22Rv1 (cell line): ENCODE data around the gene TPCN2.

ENCODE experiments used
- ZFX ChIP-seq: fragments of 450-650 bp; IDR thresholded peaks from 2 replicates; pipeline ENCODE4 v1.6.1; 2017; ENCODE audit warnings: antibody characterized with exemption, borderline replicate concordance
- TF ChIP-seq, protein P1 (sequence below): fragments of 450-650 bp; IDR thresholded peaks from 2 replicates; pipeline ENCODE4 v1.5.1; 2017; ENCODE audit warnings: mild to moderate bottlenecking

GRCh38 chr11:69110451-69110850, 61.7 kb downstream of the TPCN2 start:
- no peak for TF ChIP-seq ZFX
- TF ChIP-seq, protein P1, sequence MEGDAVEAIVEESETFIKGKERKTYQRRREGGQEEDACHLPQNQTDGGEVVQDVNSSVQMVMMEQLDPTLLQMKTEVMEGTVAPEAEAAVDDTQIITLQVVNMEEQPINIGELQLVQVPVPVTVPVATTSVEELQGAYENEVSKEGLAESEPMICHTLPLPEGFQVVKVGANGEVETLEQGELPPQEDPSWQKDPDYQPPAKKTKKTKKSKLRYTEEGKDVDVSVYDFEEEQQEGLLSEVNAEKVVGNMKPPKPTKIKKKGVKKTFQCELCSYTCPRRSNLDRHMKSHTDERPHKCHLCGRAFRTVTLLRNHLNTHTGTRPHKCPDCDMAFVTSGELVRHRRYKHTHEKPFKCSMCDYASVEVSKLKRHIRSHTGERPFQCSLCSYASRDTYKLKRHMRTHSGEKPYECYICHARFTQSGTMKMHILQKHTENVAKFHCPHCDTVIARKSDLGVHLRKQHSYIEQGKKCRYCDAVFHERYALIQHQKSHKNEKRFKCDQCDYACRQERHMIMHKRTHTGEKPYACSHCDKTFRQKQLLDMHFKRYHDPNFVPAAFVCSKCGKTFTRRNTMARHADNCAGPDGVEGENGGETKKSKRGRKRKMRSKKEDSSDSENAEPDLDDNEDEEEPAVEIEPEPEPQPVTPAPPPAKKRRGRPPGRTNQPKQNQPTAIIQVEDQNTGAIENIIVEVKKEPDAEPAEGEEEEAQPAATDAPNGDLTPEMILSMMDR: no peak
